Loucy (cell line): ENCODE data around the gene PLK3.

ENCODE experiments used
- H2AFZ ChIP-seq: fragments of 200-600 bp; sonication (generic); 2 replicates; pipeline ENCODE4 v1.6.0; 2016; ENCODE audit warnings: antibody characterized with exemption, mild to moderate bottlenecking, low read length, moderate library complexity
- H3F3A ChIP-seq: fragments of 200-600 bp; 2 replicates; pipeline ENCODE4 v1.6.0; 2016; ENCODE audit warnings: antibody characterized with exemption, low read depth, mild to moderate bottlenecking
- H3K27me3 ChIP-seq: fragments of 200-600 bp; sonication (generic); 2 replicates; pipeline ENCODE4 v1.6.1; 2014; ENCODE audit warnings: low read length, mild to moderate bottlenecking; ENCODE audit not compliant: insufficient read depth, poor library complexity, severe bottlenecking
- H3K36me3 ChIP-seq: fragments of 200-600 bp; sonication (generic); 2 replicates; pipeline ENCODE4 v1.6.1; 2016; ENCODE audit warnings: low read length; ENCODE audit not compliant: insufficient read depth
- H3K4me1 ChIP-seq: fragments of 200-600 bp; sonication (generic); 2 replicates; pipeline ENCODE4 v1.5.1; 2014; ENCODE audit warnings: low read length, mild to moderate bottlenecking; ENCODE audit not compliant: insufficient read depth, poor library complexity, severe bottlenecking
- H3K4me2 ChIP-seq: fragments of 200-600 bp; sonication (generic); 2 replicates; pipeline ENCODE4 v1.6.0; 2014; ENCODE audit warnings: antibody characterized with exemption, low read length, low read depth, mild to moderate bottlenecking; ENCODE audit not compliant: poor library complexity, severe bottlenecking
- H3K4me3 ChIP-seq: fragments of 200-600 bp; sonication (generic); 2 replicates; pipeline ENCODE4 v1.5.1; 2014; ENCODE audit warnings: low read length, mild to moderate bottlenecking, mixed read lengths; ENCODE audit not compliant: poor library complexity, severe bottlenecking
- H3K79me2 ChIP-seq: fragments of 200-600 bp; sonication (generic); 2 replicates; pipeline ENCODE4 v1.6.1; 2014; ENCODE audit warnings: low read length; ENCODE audit not compliant: insufficient read depth
- H3K9ac ChIP-seq: fragments of 200-600 bp; sonication (generic); 2 replicates; pipeline ENCODE4 v1.6.0; 2014; ENCODE audit warnings: mild to moderate bottlenecking, low read depth, low read length, moderate library complexity; ENCODE audit not compliant: poor library complexity, severe bottlenecking
- H3K9me2 ChIP-seq: fragments of 200-600 bp; sonication (generic); replicated peaks from 2 replicates; pipeline ENCODE4 v1.6.1; 2016; ENCODE audit warnings: low read depth, low read length, mixed read lengths
- H3K9me3 ChIP-seq: fragments of 200-600 bp; sonication (generic); 2 replicates; pipeline ENCODE4 v1.6.1; 2014; ENCODE audit warnings: mild to moderate bottlenecking, antibody characterized with exemption, low read length, low read depth; ENCODE audit not compliant: insufficient read depth
- H4K20me1 ChIP-seq: fragments of 200-600 bp; sonication (generic); 2 replicates; pipeline ENCODE4 v1.6.0; 2014; ENCODE audit warnings: antibody characterized with exemption, low read length, mild to moderate bottlenecking; ENCODE audit not compliant: insufficient read depth, poor library complexity, severe bottlenecking
- EZH2phosphoT487 ChIP-seq: fragments of 200-600 bp; IDR thresholded peaks from 2 replicates; pipeline ENCODE4 v1.6.1; 2018; ENCODE audit warnings: antibody characterized with exemption, mild to moderate bottlenecking, moderate library complexity, borderline replicate concordance
- TF ChIP-seq, protein P1 (sequence below): fragments of 200-600 bp; sonication (generic); conservative IDR thresholded peaks from 2 replicates; pipeline ENCODE4 v1.5.1; 2014; ENCODE audit warnings: mild to moderate bottlenecking, antibody characterized with exemption, low read length

Gene PLK3

DNA sequence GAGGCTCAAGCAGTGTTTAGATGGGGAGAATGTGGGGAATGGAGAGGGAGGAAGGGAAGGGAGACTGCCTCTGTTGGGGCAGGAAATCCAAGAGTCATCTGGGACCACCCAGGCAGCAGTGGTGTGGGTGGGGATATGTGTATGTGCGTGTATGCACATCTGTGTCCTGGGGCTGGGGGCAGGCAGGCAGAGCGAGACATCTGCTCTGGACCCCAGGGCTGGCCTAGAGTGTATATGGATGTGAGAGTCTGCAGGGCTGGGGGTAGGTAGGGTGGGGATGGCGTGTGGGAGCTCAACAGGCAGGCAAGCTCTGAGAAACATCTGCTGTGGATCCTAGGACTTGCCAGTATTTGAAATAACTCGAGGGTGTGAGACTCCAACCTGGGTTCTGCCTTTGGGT, 39.4 kb downstream of the PLK3 start:
- Histone ChIP-seq H3K36me3 (no peaks in the 10 kb centered on the region), H3K79me2 (no peaks in the 10 kb centered on the region), H3K9me2 (no peaks in the 10 kb centered on the region), H2AFZ (no peak overlapping the region), H3K9ac (no peak overlapping the region), H4K20me1 (no peaks in the 10 kb centered on the region), H3K9me3 (no peaks in the 10 kb centered on the region), H3K4me2 (no peak overlapping the region), H3K4me3 (no peak overlapping the region), H3F3A (no peaks in the 10 kb centered on the region), H3K4me1 (peaks cover 7% of the 10 kb centered on the region), H3K27me3 (no peaks in the 10 kb centered on the region)
- TF ChIP-seq, protein P1, sequence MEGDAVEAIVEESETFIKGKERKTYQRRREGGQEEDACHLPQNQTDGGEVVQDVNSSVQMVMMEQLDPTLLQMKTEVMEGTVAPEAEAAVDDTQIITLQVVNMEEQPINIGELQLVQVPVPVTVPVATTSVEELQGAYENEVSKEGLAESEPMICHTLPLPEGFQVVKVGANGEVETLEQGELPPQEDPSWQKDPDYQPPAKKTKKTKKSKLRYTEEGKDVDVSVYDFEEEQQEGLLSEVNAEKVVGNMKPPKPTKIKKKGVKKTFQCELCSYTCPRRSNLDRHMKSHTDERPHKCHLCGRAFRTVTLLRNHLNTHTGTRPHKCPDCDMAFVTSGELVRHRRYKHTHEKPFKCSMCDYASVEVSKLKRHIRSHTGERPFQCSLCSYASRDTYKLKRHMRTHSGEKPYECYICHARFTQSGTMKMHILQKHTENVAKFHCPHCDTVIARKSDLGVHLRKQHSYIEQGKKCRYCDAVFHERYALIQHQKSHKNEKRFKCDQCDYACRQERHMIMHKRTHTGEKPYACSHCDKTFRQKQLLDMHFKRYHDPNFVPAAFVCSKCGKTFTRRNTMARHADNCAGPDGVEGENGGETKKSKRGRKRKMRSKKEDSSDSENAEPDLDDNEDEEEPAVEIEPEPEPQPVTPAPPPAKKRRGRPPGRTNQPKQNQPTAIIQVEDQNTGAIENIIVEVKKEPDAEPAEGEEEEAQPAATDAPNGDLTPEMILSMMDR, result no peak

DNA sequence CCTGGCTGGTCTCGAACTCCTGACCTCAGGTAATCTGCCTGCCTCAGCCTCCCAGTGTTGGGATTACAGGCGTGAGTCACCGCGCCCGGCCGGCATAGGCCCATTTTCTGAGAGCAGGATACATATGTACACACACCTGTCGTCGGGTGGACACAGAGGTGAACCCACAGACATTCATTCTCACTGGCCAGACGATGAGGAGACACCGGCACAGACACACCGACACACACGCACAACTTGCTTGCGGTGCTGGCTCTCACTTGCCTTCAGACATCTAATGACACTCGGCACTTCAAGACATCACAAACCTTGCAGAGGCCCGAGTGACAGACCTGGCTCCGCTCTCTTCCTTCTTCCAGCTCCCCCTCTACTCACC, 42.3 kb downstream of the PLK3 start:
- Histone ChIP-seq H3K4me1 (peaks cover 7% of the 10 kb centered on the region), H3K9ac (peak overlapping the region; percentile 52), H3K36me3 (no peaks in the 10 kb centered on the region), H3K27me3 (no peaks in the 10 kb centered on the region), H2AFZ (peak overlapping the region; percentile 45; the same call in 1 of the 2 replicates), H3F3A (no peaks in the 10 kb centered on the region), H3K4me3 (peak overlapping the region; percentile 70), H3K9me2 (no peaks in the 10 kb centered on the region), H4K20me1 (no peaks in the 10 kb centered on the region), H3K9me3 (no peaks in the 10 kb centered on the region), H3K4me2 (peak overlapping the region; percentile 93), H3K79me2 (no peaks in the 10 kb centered on the region)
- no peak for TF ChIP-seq EZH2phosphoT487
- TF ChIP-seq, protein P1, result no peak

DNA sequence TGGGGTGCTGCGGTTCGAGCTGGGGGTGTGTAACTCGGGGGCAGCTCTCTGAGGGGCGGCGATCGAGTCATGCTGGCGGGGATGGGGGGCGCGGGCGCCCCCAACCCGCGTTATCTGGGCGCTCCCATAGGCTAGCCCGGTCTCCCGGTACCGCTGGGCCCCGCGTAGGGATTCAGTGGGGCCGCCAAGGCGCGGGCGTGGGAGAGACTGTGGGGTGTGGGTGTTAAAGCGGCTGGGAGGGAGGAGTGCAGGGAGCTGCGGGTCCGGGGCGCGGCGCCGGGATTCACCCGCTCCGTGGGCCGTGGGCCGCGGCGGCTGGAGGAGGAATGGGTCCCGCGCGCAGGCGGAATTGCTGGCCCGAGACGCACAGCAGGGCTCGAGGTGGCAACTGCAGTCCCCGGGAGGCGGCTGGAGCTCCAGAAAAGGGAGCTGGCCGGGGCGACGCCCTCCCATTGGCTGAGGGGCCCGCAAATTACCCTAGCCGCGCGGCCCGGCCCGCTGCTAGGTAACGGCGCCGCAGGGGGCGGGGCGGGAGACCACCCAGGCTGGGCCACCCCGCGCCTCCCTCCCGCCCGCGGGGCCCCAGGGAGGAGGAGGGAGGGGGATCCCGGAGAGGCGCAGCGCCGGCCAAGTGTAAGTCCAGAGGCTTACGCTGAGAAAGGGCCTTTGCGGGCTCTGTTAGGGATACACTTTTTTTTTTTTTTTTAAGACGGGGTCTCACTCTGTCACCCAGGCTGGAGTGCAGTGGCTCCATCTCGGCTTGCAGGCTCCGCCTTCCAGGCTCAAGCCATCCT, 42.9 kb downstream of the PLK3 start, which contains the start of gene PTCH2:
Gene PTCH2 (minus strand): TSS at position 392 of the 794 bp plus-strand sequence. CDS start 321 bp downstream, at position 71.
- H3K4me2 ChIP-seq, result peak within 1 kb of the TSS; percentile 93
- no peaks in the 10 kb centered on the region for H3K9me2 ChIP-seq
- H3K36me3 ChIP-seq, result no peaks in the 10 kb centered on the region
- H3K9ac ChIP-seq, result peak within 1 kb of the TSS; percentile 52
- H3K79me2 ChIP-seq, result no peaks in the 10 kb centered on the region
- no peaks in the 10 kb centered on the region for H3K27me3 ChIP-seq
- H4K20me1 ChIP-seq, result no peaks in the 10 kb centered on the region
- no peaks in the 10 kb centered on the region for H3F3A ChIP-seq
- peak within 1 kb of the TSS; percentile 45; the same call in 1 of the 2 replicates for H2AFZ ChIP-seq
- H3K9me3 ChIP-seq, result no peaks in the 10 kb centered on the region
- no peak for TF ChIP-seq EZH2phosphoT487
- TF ChIP-seq, protein P1, result no peak
- H3K4me1 ChIP-seq, result peaks cover 7% of the 10 kb centered on the region
- H3K4me3 ChIP-seq, result peak within 1 kb of the TSS; percentile 70
